ENCODE results near the gene MINAR1. TPM values are rescaled to one million over a fixed set of nuclear protein-coding genes. Genes with fewer than 3 reads are reported as not detected.

Gene MINAR1
- total RNA-seq, 1 experiment from 2014 or later, result 1.4 TPM

GRCh38 chr15:79402136-79402535, 30.0 kb upstream of the MINAR1 start:
- H3K9me3 Mint-ChIP-seq, result no peaks in the 10 kb centered on the region
- peaks cover 5% of the 10 kb centered on the region for H3K4me1 Mint-ChIP-seq
- DNase-seq (ENCODE audit: low spot score) (no peak), ATAC-seq (no peak)
- H3K27me3 Mint-ChIP-seq (ENCODE audit: low read depth), result no peaks in the 10 kb centered on the region
- TF ChIP-seq ZNF512 (CRISPR knock-in tag; IDR thresholded peaks at IDR 0.05; ENCODE audit: borderline replicate concordance) (no peak), NFATC4 (CRISPR knock-in tag; IDR thresholded peaks at IDR 0.05) (no peak), ATF1 (CRISPR knock-in tag; IDR thresholded peaks at IDR 0.05) (no peak), ZNF423 (CRISPR knock-in tag; IDR thresholded peaks at IDR 0.05) (no peak), ZNF317 (CRISPR knock-in tag; IDR thresholded peaks at IDR 0.05; ENCODE audit: borderline replicate concordance, low read depth) (no peak), ETV6 (CRISPR knock-in tag; IDR thresholded peaks at IDR 0.05) (no peak), TCF7 (CRISPR knock-in tag; IDR thresholded peaks at IDR 0.05; ENCODE audit: low read depth) (no peak), FOXJ3 (CRISPR knock-in tag; IDR thresholded peaks at IDR 0.05; ENCODE audit: borderline replicate concordance) (no peak), SOX15 (CRISPR knock-in tag; IDR thresholded peaks at IDR 0.05) (no peak), AFF4 (CRISPR knock-in tag; IDR thresholded peaks at IDR 0.05; ENCODE audit: borderline replicate concordance) (no peak)
- TF ChIP-seq, protein P1, sequence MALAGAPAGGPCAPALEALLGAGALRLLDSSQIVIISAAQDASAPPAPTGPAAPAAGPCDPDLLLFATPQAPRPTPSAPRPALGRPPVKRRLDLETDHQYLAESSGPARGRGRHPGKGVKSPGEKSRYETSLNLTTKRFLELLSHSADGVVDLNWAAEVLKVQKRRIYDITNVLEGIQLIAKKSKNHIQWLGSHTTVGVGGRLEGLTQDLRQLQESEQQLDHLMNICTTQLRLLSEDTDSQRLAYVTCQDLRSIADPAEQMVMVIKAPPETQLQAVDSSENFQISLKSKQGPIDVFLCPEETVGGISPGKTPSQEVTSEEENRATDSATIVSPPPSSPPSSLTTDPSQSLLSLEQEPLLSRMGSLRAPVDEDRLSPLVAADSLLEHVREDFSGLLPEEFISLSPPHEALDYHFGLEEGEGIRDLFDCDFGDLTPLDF (CRISPR knock-in tag; IDR thresholded peaks at IDR 0.05), result no peak
- POLR2A ChIA-PET, result no interaction called here
- no peak overlapping the region for H3K27ac Mint-ChIP-seq
- H3K4me3 Mint-ChIP-seq, result no peak overlapping the region
- CTCF ChIA-PET, result no interaction called here
- H3K36me3 Mint-ChIP-seq, result no peaks in the 10 kb centered on the region

GRCh38 chr15:79403501-79403900, 28.6 kb upstream of the MINAR1 start:
- Mint-ChIP-seq H3K4me3 (no peak overlapping the region), H3K27ac (no peak overlapping the region), H3K27me3 (ENCODE audit: low read depth) (no peaks in the 10 kb centered on the region), H3K9me3 (no peaks in the 10 kb centered on the region), H3K4me1 (peaks cover 15% of the 10 kb centered on the region), H3K36me3 (no peaks in the 10 kb centered on the region)
- DNase-seq (ENCODE audit: low spot score) (no peak), ATAC-seq (no peak)
- POLR2A ChIA-PET, result no interaction called here
- CTCF ChIA-PET, result no interaction called here
- no peak for TF ChIP-seq PREB (CRISPR knock-in tag; IDR thresholded peaks at IDR 0.05; ENCODE audit: borderline replicate concordance)
- TF ChIP-seq CTCF (IDR thresholded peaks at IDR 0.05), result no peak
- no peak for TF ChIP-seq JUN (CRISPR knock-in tag; IDR thresholded peaks at IDR 0.05)
- TF ChIP-seq, protein P2, sequence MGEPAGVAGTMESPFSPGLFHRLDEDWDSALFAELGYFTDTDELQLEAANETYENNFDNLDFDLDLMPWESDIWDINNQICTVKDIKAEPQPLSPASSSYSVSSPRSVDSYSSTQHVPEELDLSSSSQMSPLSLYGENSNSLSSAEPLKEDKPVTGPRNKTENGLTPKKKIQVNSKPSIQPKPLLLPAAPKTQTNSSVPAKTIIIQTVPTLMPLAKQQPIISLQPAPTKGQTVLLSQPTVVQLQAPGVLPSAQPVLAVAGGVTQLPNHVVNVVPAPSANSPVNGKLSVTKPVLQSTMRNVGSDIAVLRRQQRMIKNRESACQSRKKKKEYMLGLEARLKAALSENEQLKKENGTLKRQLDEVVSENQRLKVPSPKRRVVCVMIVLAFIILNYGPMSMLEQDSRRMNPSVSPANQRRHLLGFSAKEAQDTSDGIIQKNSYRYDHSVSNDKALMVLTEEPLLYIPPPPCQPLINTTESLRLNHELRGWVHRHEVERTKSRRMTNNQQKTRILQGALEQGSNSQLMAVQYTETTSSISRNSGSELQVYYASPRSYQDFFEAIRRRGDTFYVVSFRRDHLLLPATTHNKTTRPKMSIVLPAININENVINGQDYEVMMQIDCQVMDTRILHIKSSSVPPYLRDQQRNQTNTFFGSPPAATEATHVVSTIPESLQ (CRISPR knock-in tag; IDR thresholded peaks at IDR 0.05), result no peak
- no peak for TF ChIP-seq ZNF317 (CRISPR knock-in tag; IDR thresholded peaks at IDR 0.05; ENCODE audit: borderline replicate concordance, low read depth)
- TF ChIP-seq, protein P3, sequence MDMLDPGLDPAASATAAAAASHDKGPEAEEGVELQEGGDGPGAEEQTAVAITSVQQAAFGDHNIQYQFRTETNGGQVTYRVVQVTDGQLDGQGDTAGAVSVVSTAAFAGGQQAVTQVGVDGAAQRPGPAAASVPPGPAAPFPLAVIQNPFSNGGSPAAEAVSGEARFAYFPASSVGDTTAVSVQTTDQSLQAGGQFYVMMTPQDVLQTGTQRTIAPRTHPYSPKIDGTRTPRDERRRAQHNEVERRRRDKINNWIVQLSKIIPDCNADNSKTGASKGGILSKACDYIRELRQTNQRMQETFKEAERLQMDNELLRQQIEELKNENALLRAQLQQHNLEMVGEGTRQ (CRISPR knock-in tag; IDR thresholded peaks at IDR 0.05), result no peak
- no peak for TF ChIP-seq NFE2L1 (CRISPR knock-in tag; IDR thresholded peaks at IDR 0.05)
- TF ChIP-seq ZNF138 (CRISPR knock-in tag; conservative IDR thresholded peaks at IDR 0.05), result no peak
- no peak for TF ChIP-seq PRDM15 (CRISPR knock-in tag; IDR thresholded peaks at IDR 0.05)

Measured in WTC11 (cell line).